GM19023 (cell line): Measurements from ENCODE around the gene GALNT2.

ENCODE experiments used
- ATAC-seq: cut with Tn5 transposase; IDR thresholded peaks from one replicate; pipeline ENCODE4 v1.9.1; 2021; ENCODE audit warnings: mild to moderate bottlenecking, moderate library complexity; ENCODE audit not compliant: unreplicated experiment

GALNT2 gene

GRCh38 chr1:230156536-230156935, 89.5 kb downstream of the GALNT2 start:
- no peak for ATAC-seq

GRCh38 chr1:230157420-230158390, 90.7 kb downstream of the GALNT2 start:
- ATAC-seq, result no peak

GRCh38 chr1:230158415-230159291, 91.6 kb downstream of the GALNT2 start:
- no peak for ATAC-seq

- ATAC-seq, result no peak
Measured at GRCh38 chr1:230159580-230159979, 92.5 kb downstream of the GALNT2 start.

- no peak for ATAC-seq
Measured at GRCh38 chr1:230160957-230161771, 94.1 kb downstream of the GALNT2 start.

GRCh38 chr1:230163205-230163604, 96.2 kb downstream of the GALNT2 start:
- no peak for ATAC-seq

GRCh38 chr1:230163719-230164118, 96.7 kb downstream of the GALNT2 start:
- no peak for ATAC-seq

- ATAC-seq, result no peak
Measured at GRCh38 chr1:230165536-230165935, 98.5 kb downstream of the GALNT2 start.

GRCh38 chr1:230166366-230167132, 99.5 kb downstream of the GALNT2 start:
- ATAC-seq, result no peak

- no peak for ATAC-seq
Measured at GRCh38 chr1:230167419-230167852, 100.4 kb downstream of the GALNT2 start.

- no peak for ATAC-seq
Measured at GRCh38 chr1:230169454-230170152, 102.6 kb downstream of the GALNT2 start.

GRCh38 chr1:230170153-230170547, 103.1 kb downstream of the GALNT2 start:
- no peak for ATAC-seq

- no peak for ATAC-seq
Measured at GRCh38 chr1:230170622-230171021, 103.6 kb downstream of the GALNT2 start.

- ATAC-seq, result no peak
Measured at GRCh38 chr1:230171356-230172015, 104.4 kb downstream of the GALNT2 start.

GRCh38 chr1:230172016-230172537, 105.0 kb downstream of the GALNT2 start:
- no peak for ATAC-seq

GRCh38 chr1:230173187-230173975, 106.3 kb downstream of the GALNT2 start:
- no peak for ATAC-seq

- ATAC-seq, result no peak
Measured at GRCh38 chr1:230174041-230174440, 107.0 kb downstream of the GALNT2 start.
